IMR-90 (cell line): ENCODE results near the gene SDHAF1. TPM values are rescaled to one million over a fixed set of nuclear protein-coding genes. Genes with fewer than 3 reads are reported as not detected.

ENCODE experiments used
- ATAC-seq: fragments of 200-7000 bp; cut with Tn5 transposase; 2 replicates; pipeline ENCODE4 v1.9.1; 2020; ENCODE audit warnings: low read depth, mild to moderate bottlenecking, moderate library complexity
- BruUV-seq: library from RNA; stranded (reverse); fragments of 400-500 nt; replicated peaks from 2 replicates; lab custom pipeline; 2021; lab: Mats Ljungman, UMichigan
- CTCF ChIA-PET: fragments of 300-600 bp; formaldehyde crosslinking; extraction: SDS; loops from one replicate; lab custom pipeline; 2021; ENCODE audit warnings: antibody characterized with exemption; lab: Yijun Ruan, JAX
- POLR2A ChIA-PET: fragments of 300-600 bp; sonication (Branson Sonifier 250); formaldehyde crosslinking; loops from one replicate; lab custom pipeline; 2022; ENCODE audit warnings: antibody characterized with exemption; ENCODE audit not compliant: unreplicated experiment; lab: Charles Lee
- DNase-seq: peaks from one replicate; pipeline ENCODE4 v3.0.0; 2013
- H2AFZ ChIP-seq: replicated peaks from 2 replicates; pipeline ENCODE3; 2013; ENCODE audit warnings: low read length, mild to moderate bottlenecking; ENCODE audit not compliant: poor library complexity
- H2AK5ac ChIP-seq: 2 replicates; pipeline ENCODE4 v1.6.1; 2013; ENCODE audit warnings: low read depth, low read length, inconsistent platforms
- H2AK9ac ChIP-seq: replicated peaks from 2 replicates; pipeline ENCODE3; 2013; ENCODE audit warnings: mild to moderate bottlenecking, low read depth, low read length, moderate library complexity; ENCODE audit not compliant: poor library complexity
- H2BK120ac ChIP-seq: 2 replicates; pipeline ENCODE4 v1.6.1; 2013; ENCODE audit warnings: low read depth, low read length, inconsistent platforms
- H2BK15ac ChIP-seq: 3 replicates; pipeline ENCODE4 v1.6.1; 2013; ENCODE audit warnings: low read depth, low read length, inconsistent platforms
- H2BK20ac ChIP-seq: 2 replicates; pipeline ENCODE4 v1.6.1; 2013; ENCODE audit warnings: low read depth, mild to moderate bottlenecking, inconsistent platforms, low read length, moderate library complexity
- H2BK5ac ChIP-seq: 2 replicates; pipeline ENCODE4 v1.6.1; 2013; ENCODE audit warnings: mild to moderate bottlenecking, low read depth, low read length, inconsistent platforms; ENCODE audit not compliant: poor library complexity, severe bottlenecking
- H3K14ac ChIP-seq: replicated peaks from 2 replicates; pipeline ENCODE4 v1.6.1; 2013; ENCODE audit warnings: low read depth, low read length, inconsistent platforms
- H3K18ac ChIP-seq: 2 replicates; pipeline ENCODE4 v1.6.1; 2013; ENCODE audit warnings: low read depth, low read length, control low read depth
- H3K23ac ChIP-seq: 2 replicates; pipeline ENCODE4 v1.6.1; 2013; ENCODE audit warnings: low read depth, low read length, inconsistent platforms
- H3K27ac ChIP-seq: 2 replicates; pipeline ENCODE4 v1.5.1; 2013; ENCODE audit warnings: mild to moderate bottlenecking, control low read depth, low read length; ENCODE audit not compliant: insufficient read depth
- H3K27me3 ChIP-seq: 2 replicates; pipeline ENCODE4 v1.6.1; 2013; ENCODE audit warnings: low read length; ENCODE audit not compliant: control insufficient read depth, insufficient read depth
- H3K36me3 ChIP-seq: 2 replicates; pipeline ENCODE4 v1.6.1; 2013; ENCODE audit warnings: low read length, mixed read lengths; ENCODE audit not compliant: control insufficient read depth, insufficient read depth
- H3K4ac ChIP-seq: 2 replicates; pipeline ENCODE4 v1.6.1; 2013; ENCODE audit warnings: low read depth, low read length, inconsistent platforms
- H3K4me1 ChIP-seq: 2 replicates; pipeline ENCODE4 v1.6.1; 2013; ENCODE audit warnings: low read length, mixed read lengths; ENCODE audit not compliant: control insufficient read depth, insufficient read depth
- H3K4me2 ChIP-seq: 2 replicates; pipeline ENCODE4 v1.6.1; 2013; ENCODE audit warnings: low read depth, mild to moderate bottlenecking, control low read depth, low read length, moderate library complexity
- H3K4me3 ChIP-seq: 2 replicates; pipeline ENCODE4 v1.5.1; 2013; ENCODE audit warnings: low read depth, mild to moderate bottlenecking, control low read depth, low read length, moderate library complexity; ENCODE audit not compliant: insufficient read depth
- H3K56ac ChIP-seq: 2 replicates; pipeline ENCODE4 v1.6.1; 2013; ENCODE audit warnings: low read length, inconsistent platforms; ENCODE audit not compliant: insufficient read depth; ENCODE audit errors: extremely low read depth
- H3K79me1 ChIP-seq, 2 experiments: 2 replicates each; pipeline ENCODE4 v1.6.1; 2013; ENCODE audit warnings: low read length in 2 of 2, inconsistent platforms in 1 of 2, low read depth in 1 of 2
- H3K9ac ChIP-seq: 2 replicates; pipeline ENCODE4 v1.6.1; 2013; ENCODE audit warnings: low read depth, low read length, control low read depth
- H3K9me1 ChIP-seq: 2 replicates; pipeline ENCODE4 v1.6.1; 2013; ENCODE audit warnings: low read length, inconsistent platforms; ENCODE audit not compliant: insufficient read depth
- H3K9me3 ChIP-seq: 2 replicates; pipeline ENCODE4 v1.6.1; 2013; ENCODE audit warnings: low read length; ENCODE audit not compliant: control insufficient read depth, insufficient read depth
- H4K20me1 ChIP-seq: 2 replicates; pipeline ENCODE4 v1.6.1; 2013; ENCODE audit warnings: low read length, inconsistent platforms; ENCODE audit not compliant: insufficient read depth
- H4K5ac ChIP-seq: 2 replicates; pipeline ENCODE4 v1.6.1; 2013; ENCODE audit warnings: mild to moderate bottlenecking, low read depth, low read length, control low read depth
- H4K8ac ChIP-seq, 2 experiments: 2 replicates each; pipeline ENCODE4 v1.6.1; 2013; ENCODE audit warnings: low read depth in 2 of 2, low read length in 2 of 2, control low read depth in 1 of 2, inconsistent platforms in 1 of 2
- H4K91ac ChIP-seq: 2 replicates; pipeline ENCODE4 v1.6.1; 2013; ENCODE audit warnings: low read depth, low read length, inconsistent platforms; ENCODE audit not compliant: insufficient read depth
- CEBPB ChIP-seq: IDR thresholded peaks from 2 replicates; pipeline ENCODE4 v1.6.1; 2012; ENCODE audit warnings: low read depth, low read length, improper control_type of control experiment
- CHD1 ChIP-seq: IDR thresholded peaks from 2 replicates; pipeline ENCODE4 v1.6.1; 2012; ENCODE audit warnings: low read depth, low read length, improper control_type of control experiment
- CTCF ChIP-seq: conservative IDR thresholded peaks from 2 replicates; pipeline ENCODE4 v1.5.1; 2012; ENCODE audit warnings: mild to moderate bottlenecking, low read depth, low read length, improper control_type of control experiment
- ELK1 ChIP-seq: fragments of 150-350 bp; IDR thresholded peaks from 2 replicates; pipeline ENCODE4 v1.6.1; 2016; ENCODE audit warnings: low read depth, mild to moderate bottlenecking, low read length, moderate library complexity, borderline replicate concordance
- MAFK ChIP-seq: IDR thresholded peaks from 2 replicates; pipeline ENCODE4 v1.6.1; 2012; ENCODE audit warnings: low read depth, low read length, improper control_type of control experiment
- MAZ ChIP-seq: IDR thresholded peaks from 2 replicates; pipeline ENCODE4 v1.6.1; 2012; ENCODE audit warnings: low read depth, mild to moderate bottlenecking, low read length, improper control_type of control experiment, moderate library complexity, borderline replicate concordance
- MXI1 ChIP-seq: IDR thresholded peaks from 2 replicates; pipeline ENCODE4 v1.6.1; 2012; ENCODE audit warnings: low read depth, mild to moderate bottlenecking, low read length, moderate library complexity, borderline replicate concordance
- NFE2L2 ChIP-seq: fragments of 150-350 bp; IDR thresholded peaks from 2 replicates; pipeline ENCODE4 v1.6.1; 2016; ENCODE audit warnings: low read depth, mild to moderate bottlenecking, low read length
- POLR2A ChIP-seq: IDR thresholded peaks from 2 replicates; pipeline ENCODE4 v1.6.1; 2012; ENCODE audit warnings: mild to moderate bottlenecking, low read depth, low read length
- RAD21 ChIP-seq: IDR thresholded peaks from 2 replicates; pipeline ENCODE4 v1.6.1; 2012; ENCODE audit warnings: low read length, improper control_type of control experiment
- RCOR1 ChIP-seq: IDR thresholded peaks from 2 replicates; pipeline ENCODE4 v1.6.1; 2012; ENCODE audit warnings: mild to moderate bottlenecking, low read length, improper control_type of control experiment; ENCODE audit not compliant: insufficient replicate concordance
- RFX5 ChIP-seq: IDR thresholded peaks from 2 replicates; pipeline ENCODE4 v1.8.0; 2012; ENCODE audit warnings: low read depth, mild to moderate bottlenecking, low read length, moderate library complexity
- SMC3 ChIP-seq: fragments of 150-350 bp; IDR thresholded peaks from 2 replicates; pipeline ENCODE4 v1.6.1; 2016; ENCODE audit warnings: low read depth, mild to moderate bottlenecking, antibody characterized with exemption, low read length, moderate library complexity
- USF2 ChIP-seq: fragments of 150-350 bp; IDR thresholded peaks from 2 replicates; pipeline ENCODE4 v1.6.1; 2017; ENCODE audit warnings: mild to moderate bottlenecking, antibody characterized with exemption, low read length, low read depth
- WGBS, 2 experiments: methylation state at CpG; one replicate each; pipeline versions ENCODE4 v1.1.5 to v1.1.7; 2013; ENCODE audit warnings: missing lambda C conversion rate in 2 of 2; ENCODE audit not compliant: insufficient read length in 1 of 2; ENCODE audit errors: extremely low coverage in 2 of 2; 5-methylcytosine and 5-hydroxymethylcytosine counted together
- dilution Hi-C: fragments of 300-500 bp; cut with HindIII; formaldehyde crosslinking; loops from one replicate; pipeline ENCODE4 v1.14.3; 2018; ENCODE audit warnings: low sequenced_read_pairs; ENCODE audit not compliant: unreplicated experiment
- in situ Hi-C: fragments of 300-500 bp; cut with MboI; formaldehyde crosslinking; loops from 3 replicates; pipeline ENCODE4 v1.14.3; 2019; ENCODE audit warnings: low sequenced_read_pairs, inconsistent platforms, mixed read lengths
- intact Hi-C: fragments of 100-400 bp; cut with micrococcal nuclease; formaldehyde crosslinking; loops from 2 replicates; pipeline ENCODE4 v1.10.0; 2022
- polyA plus RNA-seq, 3 experiments: library from polyadenylated mRNA; depleted of rRNA; stranded (reverse); fragments of >200 nt; gene quantifications; 2 replicates each; pipeline ENCODE4 v1.2.3, GENCODE V29; 2012; ENCODE audit warnings: low replicate concordance in 1 of 3
- total RNA-seq: library from RNA; depleted of rRNA; stranded (reverse); fragments of >200 nt; gene quantifications from 2 replicates; pipeline ENCODE4 v1.2.3, GENCODE V29; 2012

SDHAF1 gene
- total and polyA plus RNA-seq, 2 of the 4 experiments (the other 2 are of a cell fraction), result 4.8 to 9.9 TPM

GRCh38 chr19:35986664-35987570 lies 8.1 kb upstream of the SDHAF1 start:
- H2BK120ac ChIP-seq, result no peak overlapping the region
- H3K18ac ChIP-seq, result no peak overlapping the region
- peak overlapping the region; percentile 17 for H3K4me3 ChIP-seq
- 10% methylated on average over 31 of the region's 54 CpGs; no CpG with 5 or more reads in 1 of the 2 experiments for WGBS, 2 experiments
- no TSS peak for BruUV-seq
- no peak overlapping the region for H2AK5ac ChIP-seq
- no peaks in the 10 kb centered on the region; the same call in 1 of the 2 replicates for H4K20me1 ChIP-seq
- H3K27ac ChIP-seq, result no peak overlapping the region
- no peaks in the 10 kb centered on the region for H3K9me1 ChIP-seq
- H3K27me3 ChIP-seq, result peaks cover 28% of the 10 kb centered on the region
- H2AFZ ChIP-seq, result peak overlapping the region; percentile 70
- no peaks in the 10 kb centered on the region for H3K79me1 ChIP-seq
- H3K23ac ChIP-seq, result no peak overlapping the region
- peaks cover 5% of the 10 kb centered on the region for H3K9me3 ChIP-seq
- in situ Hi-C loops (no loop called here), dilution Hi-C loops (no loop called here), intact Hi-C loops (no loop called here)
- POLR2A ChIA-PET, result no interaction called here
- no peak overlapping the region for H2AK9ac ChIP-seq
- no peak overlapping the region for H4K5ac ChIP-seq
- no peak overlapping the region for H3K56ac ChIP-seq
- H3K4me1 ChIP-seq, result no peaks in the 10 kb centered on the region
- CTCF ChIA-PET, result interaction anchor here (0.7 kb wide), 1 partner anchor 121 kb away, joined by 3 read pairs; no protein-coding TSS in a partner anchor
- H3K36me3 ChIP-seq, result no peaks in the 10 kb centered on the region
- no peak overlapping the region for H2BK15ac ChIP-seq
- no peak overlapping the region for H2BK20ac ChIP-seq
- H3K9ac ChIP-seq, result no peak overlapping the region
- H2BK5ac ChIP-seq, result no peak overlapping the region
- H3K4ac ChIP-seq, result no peak overlapping the region
- H3K14ac ChIP-seq, result no peak overlapping the region
- DNase-seq (no peak), ATAC-seq (peak; percentile 81)
- H3K4me2 ChIP-seq, result peak overlapping the region; percentile 18; the same call in 1 of the 2 replicates
- no peak overlapping the region for H4K91ac ChIP-seq
- no peak overlapping the region for H4K8ac ChIP-seq
- TF ChIP-seq CTCF (no peak), USF2 (no peak), NFE2L2 (no peak), MAZ (no peak), RFX5 (no peak), ELK1 (no peak), MAFK (no peak), SMC3 (no peak), CHD1 (no peak), MXI1 (no peak), POLR2A (no peak), RCOR1 (no peak), RAD21 (no peak), CEBPB (no peak)
